CMK (cell line): ENCODE results near the gene BNIP2.
A peak's percentile ranks its signal among the peaks of the same experiment; 100 is the strongest.
"Not testable (repeated sequence)": the region's sequence is repeated elsewhere in the genome, so short reads cannot be mapped to it uniquely, and the experiment has no call there.

Source experiments
- DNase-seq: peaks from one replicate; pipeline ENCODE4 v3.0.0-alpha.2; 2010; ENCODE audit warnings: low read depth

The BNIP2 gene

DNA sequence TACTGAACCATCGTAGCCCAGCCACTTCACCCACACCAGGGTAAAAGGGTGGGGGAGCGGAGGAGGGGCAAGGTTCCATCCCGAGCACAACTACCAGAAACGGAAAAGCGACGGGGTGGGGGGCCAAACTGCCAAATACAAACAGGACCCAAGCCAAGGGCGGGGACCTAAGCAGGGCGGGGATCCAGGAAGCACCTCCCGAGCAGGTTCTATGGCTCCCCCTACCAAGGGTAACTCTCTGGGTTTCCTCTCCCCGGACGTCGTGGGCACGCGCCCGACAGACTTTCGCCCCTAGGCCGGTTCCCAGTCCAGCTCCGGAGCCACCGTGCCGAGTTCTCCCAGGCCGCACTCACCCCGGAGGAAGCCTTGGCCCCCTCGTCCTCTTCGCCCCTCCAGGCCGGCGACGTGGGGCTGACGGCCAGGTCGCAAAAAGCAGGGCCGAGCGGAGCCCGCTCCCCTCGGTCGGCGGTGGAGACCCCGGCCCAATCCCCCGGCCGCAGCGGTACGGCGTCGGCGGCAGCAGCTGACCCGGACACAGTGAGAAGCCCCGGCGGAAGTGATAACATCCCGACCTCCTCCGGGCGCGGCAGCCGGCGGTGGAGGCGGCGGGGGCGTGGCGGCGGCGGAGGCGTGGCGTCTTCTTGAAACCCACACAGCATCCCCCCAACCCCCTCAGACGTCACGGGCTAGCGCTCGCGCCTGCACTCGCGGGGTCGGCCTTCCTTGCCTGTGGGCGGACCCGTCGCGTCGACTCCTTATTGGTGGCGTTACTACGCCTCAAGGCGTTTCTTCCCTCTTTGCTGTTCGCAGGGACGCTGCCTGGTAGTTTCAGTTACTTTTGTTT is at the start of gene BNIP2:
BNIP2 (minus strand) TSS at position 539 of the 844 bp plus-strand sequence. CDS start 6,863 bp downstream, outside the sequence.
- DNase-seq = peak; percentile 91

- DNase-seq = no peak
Measured at GRCh38 chr15:59738676-59739075, 49.6 kb upstream of the BNIP2 start.

DNA sequence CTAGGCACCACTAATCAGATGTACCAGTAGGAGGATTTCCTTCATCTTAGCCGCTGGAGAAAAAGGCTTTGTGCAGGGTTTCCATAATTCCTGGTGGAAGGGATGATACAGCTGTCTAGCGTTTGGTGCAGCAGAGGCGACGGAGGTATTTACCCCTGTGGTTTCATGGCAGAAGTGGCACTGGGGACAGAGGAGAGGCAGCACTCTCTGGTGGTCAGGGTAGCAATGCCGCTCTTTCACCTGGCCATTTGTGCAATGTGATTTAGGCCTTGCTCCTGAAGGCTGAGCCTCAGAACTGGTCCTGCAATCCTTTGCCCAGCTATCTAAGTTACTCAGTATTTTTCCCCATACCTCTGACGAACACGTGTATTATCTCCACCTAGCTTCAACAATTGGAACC is 47.1 kb upstream of the BNIP2 start:
- no peak for DNase-seq

GRCh38 chr15:59725151-59725486 is 36.0 kb upstream of the BNIP2 start:
- DNase-seq = no peak

DNA sequence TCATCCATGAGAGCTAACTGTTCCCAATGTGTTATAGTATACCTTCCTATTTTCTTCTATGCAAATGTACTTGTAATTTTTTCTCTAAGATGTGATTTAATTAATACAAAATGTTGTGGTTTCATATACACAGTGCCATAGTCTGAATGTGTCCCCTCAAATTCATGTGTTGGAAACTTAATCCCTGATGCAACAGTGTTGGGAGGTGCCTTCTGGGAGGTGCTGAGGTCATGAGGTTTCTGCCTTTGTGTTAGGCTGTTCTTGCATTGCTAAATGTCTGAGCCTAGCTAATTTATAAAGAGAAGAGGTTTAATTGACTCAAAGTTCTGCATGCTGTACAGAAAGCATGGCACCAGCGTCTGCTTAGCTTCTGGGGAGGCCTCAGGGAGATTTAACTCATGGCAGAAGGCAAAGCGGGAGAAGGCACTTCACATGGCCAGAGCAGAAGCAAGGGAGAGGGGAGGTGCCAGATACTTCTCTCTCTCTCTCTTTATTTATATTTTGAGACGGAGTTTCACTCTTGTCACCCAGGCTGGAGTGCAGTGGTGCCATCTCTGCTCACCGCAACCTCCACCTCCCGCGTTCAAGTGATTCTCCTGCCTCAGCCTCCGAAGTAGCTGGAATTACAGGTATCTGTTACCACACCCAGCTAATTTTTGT is 34.7 kb upstream of the BNIP2 start:
- no peak for DNase-seq

- no peak for DNase-seq
Measured at GRCh38 chr15:59722476-59722875, 33.4 kb upstream of the BNIP2 start.

DNA sequence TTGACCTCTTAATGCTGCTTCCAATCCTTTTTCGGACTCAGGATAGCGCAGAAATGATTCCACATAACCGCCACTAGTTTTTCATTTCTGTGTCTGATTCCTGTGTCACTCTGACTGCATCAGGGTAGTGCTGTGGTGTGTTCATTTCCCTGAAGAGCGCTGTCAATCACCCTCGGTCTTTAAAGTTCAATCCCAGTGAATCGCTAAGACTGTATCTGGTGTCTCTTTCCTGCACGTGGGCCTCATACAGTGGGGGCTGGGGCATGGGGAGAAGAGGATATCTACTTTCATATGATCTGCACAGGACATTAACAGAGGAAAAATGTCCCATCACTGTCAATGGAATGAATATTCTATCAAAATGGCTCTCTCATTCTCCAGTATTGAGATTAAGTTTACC is 32.9 kb upstream of the BNIP2 start:
- no peak for DNase-seq

DNA sequence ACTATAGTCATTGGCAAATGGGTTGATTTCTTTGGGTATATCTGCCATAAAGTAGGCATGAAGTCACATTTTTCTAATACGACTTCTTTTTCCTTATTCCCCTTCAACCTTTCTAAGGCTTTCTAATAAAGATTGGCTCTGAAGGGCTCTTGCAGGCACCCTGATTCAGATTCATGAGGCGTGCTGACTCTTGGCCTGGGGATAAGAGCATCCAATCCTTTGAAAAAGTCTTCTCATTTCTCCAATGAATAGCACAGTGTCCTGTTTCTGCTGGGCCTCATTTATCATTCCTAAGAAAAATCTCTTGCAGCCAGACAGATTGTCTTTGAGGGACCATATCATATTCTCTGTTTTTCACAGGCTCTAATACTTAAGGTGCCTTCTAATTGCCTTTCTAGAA is 32.3 kb upstream of the BNIP2 start:
- no peak for DNase-seq

GRCh38 chr15:59713177-59713576 is 24.1 kb upstream of the BNIP2 start:
- DNase-seq = no peak

GRCh38 chr15:59711451-59712243 is 22.5 kb upstream of the BNIP2 start:
- DNase-seq = no peak

- DNase-seq = no peak
Measured at GRCh38 chr15:59707619-59708018, 18.5 kb upstream of the BNIP2 start.

DNA sequence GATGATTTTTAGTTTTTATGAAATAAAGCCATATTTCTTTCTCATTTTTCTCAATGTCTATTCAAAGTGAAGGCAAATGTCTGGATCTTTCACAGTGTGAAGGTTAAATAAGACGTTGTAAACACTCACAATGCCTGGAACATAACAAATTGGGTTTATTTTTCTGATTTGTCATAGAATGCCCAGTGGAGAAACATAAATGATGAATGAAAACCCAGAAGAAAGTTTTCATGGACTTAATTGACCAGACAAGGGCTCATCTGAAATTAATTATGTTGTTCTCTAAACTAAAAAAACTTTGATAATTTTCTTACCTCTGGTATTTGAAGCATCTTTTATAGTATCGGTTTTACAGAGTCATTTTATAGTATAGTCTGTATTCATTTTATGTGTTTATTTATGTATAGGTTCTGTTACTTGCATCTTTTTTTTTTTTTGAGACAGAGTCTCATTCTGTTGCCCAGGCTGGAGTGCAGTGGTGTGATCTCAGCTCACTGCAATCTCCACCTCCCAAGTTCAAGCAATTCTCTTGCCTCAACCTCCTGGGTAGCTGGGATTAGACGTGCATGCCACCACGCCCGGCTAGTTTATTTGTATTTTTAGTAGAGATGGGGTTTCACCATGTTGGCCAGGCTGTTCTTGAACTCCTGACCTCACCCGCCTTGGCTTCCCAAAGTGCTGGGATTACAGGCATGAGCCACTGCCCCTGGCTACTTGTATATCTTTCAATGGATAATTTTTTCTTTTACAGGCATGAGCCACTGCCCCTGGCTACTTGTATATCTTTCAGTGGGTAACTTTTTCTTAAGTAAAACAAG is 15.1 kb upstream of the BNIP2 start:
- no peak for DNase-seq

GRCh38 chr15:59702351-59702750 is 13.2 kb upstream of the BNIP2 start:
- no peak for DNase-seq

- no peak for DNase-seq
Measured at GRCh38 chr15:59701880-59702279, 12.8 kb upstream of the BNIP2 start.

GRCh38 chr15:59699810-59700431 is 10.8 kb upstream of the BNIP2 start:
- DNase-seq = no peak

DNA sequence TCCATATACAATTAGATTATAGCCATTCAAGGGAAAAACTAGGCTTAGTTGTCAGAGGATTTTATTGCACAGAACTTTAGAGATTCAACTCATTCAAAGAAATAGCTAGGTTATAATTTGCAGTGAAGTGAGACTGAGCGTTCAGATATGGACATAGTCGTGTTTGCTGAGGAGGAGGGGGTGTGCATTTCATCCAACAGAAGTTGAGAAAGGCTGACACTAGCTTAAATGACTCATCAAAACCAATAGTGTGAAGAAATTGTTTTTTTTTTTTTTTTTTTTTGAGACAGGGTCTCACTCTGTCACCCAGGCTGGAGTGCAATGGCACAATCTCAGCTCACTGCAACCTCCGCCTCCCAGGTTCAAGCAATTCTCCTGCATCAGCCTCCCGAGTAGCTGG is 8.9 kb upstream of the BNIP2 start:
- not testable (repeated sequence) for DNase-seq

DNA sequence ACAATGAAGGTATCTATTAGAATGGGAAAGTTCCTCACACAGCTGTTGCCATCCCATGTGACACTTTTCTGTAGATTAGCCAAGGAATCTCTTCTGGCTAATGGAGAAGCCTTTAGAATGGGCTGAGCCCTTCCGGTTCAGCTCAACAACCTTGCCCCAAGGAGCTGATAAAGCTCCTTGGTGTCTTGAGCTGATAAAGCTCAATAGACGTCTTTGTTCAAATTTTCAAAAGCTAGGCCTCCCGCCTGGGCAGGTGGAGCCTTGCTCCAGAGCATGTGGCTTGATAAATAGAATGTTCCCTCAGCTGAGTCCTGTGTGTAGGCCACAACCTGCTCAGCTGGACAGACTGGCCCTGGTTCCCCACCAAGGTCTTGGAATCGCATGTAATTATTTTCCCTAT is 7.2 kb upstream of the BNIP2 start:
- no peak for DNase-seq

GRCh38 chr15:59694779-59695178 is 5.7 kb upstream of the BNIP2 start:
- DNase-seq = no peak

- DNase-seq = no peak
Measured at GRCh38 chr15:59691194-59691805, 2.2 kb upstream of the BNIP2 start.

GRCh38 chr15:59689626-59690236 is 611 bp upstream of the BNIP2 start:
- peak; percentile 59 for DNase-seq

DNA sequence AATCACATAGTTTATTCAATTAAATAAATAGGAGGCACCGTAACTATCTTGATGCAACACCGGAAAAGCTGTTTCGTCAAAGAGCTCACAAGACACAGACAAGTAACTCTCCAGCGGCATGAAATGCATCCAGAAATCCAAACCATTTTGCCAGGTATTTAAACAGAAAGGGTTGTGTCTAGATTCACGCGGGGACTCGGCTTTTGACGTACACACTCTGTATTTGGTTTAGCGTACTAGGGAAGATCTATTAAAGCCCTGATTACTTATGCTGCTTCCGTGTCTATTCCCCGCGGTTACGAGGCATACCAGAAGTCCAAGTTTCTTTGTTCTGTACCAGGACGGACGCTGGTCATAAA is 718 bp downstream of the BNIP2 start:
- peak; percentile 25 for DNase-seq
